HCEC 1CT (cell line): ENCODE measurements around the gene METTL1.

Experiments used
- DNase-seq: peaks from one replicate; pipeline ENCODE4 v3.0.0-alpha.2; 2017

Gene METTL1

DNA sequence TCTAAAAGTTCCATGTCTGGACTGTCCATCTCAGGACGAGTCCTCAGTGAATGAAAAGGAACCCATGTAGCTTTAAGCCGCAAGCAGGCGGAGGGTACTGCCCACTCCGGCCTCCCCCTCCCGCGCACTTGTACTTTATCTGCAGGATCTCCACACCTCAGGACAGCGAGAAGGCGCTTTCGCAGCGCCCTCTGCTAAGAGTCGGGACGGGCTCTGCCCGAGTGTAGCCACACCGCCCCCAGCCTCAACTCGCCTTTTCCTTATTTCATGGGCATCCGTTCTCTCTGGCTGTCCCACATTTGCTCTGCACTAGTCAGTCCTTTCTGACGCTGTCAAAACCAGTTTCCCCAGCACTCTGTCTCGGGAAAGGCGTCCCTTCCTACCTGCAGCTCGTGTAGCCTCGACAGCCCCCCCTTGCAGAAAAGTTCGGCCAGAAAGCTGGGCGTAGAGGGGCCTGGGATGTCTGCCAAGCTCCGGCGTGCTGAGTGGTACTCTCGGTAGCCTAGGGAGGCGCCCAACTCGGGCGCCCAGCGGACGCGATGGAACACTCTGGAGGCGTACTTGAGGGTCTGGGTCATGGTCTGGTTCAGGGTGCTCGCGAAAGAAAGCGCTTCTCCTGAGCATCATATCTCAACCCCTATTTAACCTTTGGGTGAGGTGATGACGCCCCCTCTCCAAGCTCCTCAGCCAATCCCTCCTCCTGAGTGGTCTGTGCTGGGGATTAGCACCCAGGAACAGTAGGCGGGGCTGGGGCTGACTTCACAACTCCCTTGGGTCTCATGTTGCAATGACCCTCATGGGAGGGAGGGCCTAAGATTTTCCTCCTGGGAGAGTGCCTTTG is 5.2 kb downstream of the METTL1 start, which contains the start of gene CYP27B1:
TSS of gene CYP27B1 (minus strand) at position 615 of the 841 bp plus-strand sequence. CDS start at position 578, 37 bp downstream.
- DNase-seq = no peak

- no peak for DNase-seq
Measured at GRCh38 chr12:57765698-57766463, 6.0 kb downstream of the METTL1 start.

GRCh38 chr12:57765003-57765697 is 6.8 kb downstream of the METTL1 start:
- DNase-seq = peak; percentile 28

DNA sequence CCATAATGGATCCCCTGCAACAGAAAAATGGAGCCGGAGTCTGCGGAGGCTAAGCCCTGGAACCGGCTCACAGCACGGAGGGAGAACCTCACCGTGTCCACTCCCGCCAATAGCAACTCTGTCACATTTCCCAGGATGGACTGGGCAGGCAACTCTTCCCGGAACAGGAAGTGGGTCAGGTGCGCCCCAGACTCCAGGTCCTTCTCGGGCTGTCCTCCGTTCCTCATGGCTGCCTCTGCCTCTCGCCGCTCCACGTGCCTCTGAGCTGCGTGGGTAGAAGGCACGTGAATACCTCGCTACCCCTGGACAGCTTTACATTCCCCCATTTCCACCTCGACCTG is 7.3 kb downstream of the METTL1 start:
- DNase-seq = no peak

GRCh38 chr12:57763881-57764661 is 7.8 kb downstream of the METTL1 start:
- no peak for DNase-seq

DNA sequence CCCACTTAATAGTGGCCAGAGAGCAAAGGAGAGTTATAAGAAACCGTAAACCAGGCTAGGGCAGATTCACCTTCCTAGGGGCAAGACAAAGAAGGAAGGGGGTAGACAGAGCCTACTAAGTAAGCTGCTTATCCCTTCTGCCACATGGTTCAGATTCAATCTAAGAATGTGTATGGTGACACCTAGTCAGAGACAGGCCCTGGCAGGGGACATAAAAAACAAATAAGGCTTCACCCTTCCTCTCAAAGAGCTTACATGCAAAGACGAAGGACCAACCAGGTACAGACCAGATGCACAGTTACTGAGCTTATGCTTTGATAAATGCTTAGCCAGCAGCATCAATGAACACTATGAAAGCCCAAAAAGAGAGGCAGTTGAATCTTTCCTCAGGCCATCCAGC is 9.4 kb downstream of the METTL1 start:
- peak; percentile 0 for DNase-seq

DNA sequence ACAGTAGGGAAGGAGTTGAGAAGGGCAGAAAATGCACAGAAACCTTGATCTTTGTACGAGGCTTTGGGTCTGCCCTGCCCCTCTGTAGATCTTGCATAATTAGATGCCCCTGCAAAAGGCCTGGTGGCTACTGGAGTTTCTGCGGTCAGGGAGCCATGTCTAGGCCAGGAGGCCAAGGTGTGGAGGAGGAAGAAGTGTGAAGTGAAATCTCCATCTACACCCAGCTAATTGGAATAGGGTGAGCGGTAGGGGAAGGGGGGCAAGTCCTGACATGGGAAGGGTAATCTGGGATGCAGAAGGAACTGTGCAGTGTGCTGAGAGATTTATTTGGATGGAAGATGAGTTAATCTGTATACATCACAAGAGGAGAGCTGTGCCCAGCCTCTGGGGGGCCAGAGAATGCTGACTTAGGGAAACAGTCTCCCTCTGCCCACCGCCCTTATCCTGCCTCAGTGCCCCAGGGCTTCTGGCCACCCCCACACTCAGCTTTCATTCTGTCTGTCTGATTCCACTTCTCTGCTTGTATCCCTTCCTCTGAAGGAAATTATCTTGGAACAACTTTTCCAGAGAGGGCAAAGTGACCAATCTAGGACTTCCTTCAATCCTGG is 10.4 kb downstream of the METTL1 start:
- no peak for DNase-seq

DNA sequence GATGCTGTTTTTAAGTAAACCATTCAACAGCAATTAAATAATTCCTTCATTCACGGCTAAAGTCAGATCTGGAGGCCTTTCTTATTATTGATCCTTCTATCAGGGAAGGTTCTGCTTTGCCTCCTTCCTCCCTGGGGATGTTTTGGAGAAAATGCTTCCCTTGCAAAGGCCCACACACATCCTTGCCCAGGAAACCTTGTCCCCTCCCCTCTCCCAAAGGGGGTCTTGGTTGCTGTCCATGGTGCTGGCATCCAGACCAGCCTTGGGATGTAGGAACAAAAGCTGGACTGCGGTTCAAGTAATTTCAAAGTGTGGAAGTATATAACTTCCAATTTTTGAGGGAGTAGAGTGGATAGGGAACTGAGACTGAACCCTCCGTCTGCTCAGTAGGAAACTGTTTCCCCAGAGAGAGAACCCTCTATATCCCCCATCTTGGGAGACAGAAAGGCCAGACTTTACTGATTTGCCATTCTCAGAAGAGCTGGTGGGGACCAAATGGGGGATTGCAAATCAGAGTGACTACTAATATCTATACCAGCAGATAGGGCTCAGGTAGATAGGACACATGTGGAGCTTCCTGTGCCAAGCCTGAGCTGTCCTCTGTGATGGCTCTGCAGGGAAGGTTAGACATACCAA is 11.4 kb downstream of the METTL1 start:
- peak; percentile 0 for DNase-seq

DNA sequence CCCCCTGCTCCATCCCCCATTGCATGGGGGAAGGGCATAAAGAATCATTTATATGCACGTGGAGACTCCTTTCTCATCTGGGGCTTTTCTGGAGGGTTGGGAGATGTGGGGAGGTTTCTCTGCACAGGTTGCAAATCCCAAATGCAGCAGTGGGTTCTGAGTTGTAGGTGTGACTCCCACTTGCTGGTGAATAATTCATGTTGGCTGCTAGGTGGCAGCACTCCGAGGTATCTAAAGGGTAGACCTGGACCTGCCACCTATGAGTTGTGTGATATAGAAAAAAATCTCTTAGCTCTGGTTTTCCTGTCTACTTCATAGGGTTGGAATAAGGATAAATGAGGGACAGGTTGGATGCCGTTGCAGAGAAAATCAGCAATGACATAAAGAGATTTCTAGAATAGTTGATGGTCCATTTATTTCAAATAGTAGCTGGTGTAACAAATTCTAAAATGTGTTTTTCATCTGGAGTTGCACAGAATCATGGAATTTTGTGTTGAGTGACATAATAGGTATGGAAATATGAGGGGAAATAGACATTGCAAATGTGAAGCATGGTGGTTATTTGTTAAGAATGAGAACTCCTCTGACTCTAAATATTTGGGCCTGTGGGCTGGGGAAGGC is 12.4 kb downstream of the METTL1 start:
- peak; percentile 0 for DNase-seq

GRCh38 chr12:57758552-57759359 is 13.1 kb downstream of the METTL1 start:
- peak; percentile 0 for DNase-seq

- DNase-seq = no peak
Measured at GRCh38 chr12:57757771-57758170, 14.1 kb downstream of the METTL1 start.

- DNase-seq = peak; percentile 0
Measured at GRCh38 chr12:57756406-57757341, 15.2 kb downstream of the METTL1 start.

- peak; percentile 0 for DNase-seq
Measured at GRCh38 chr12:57755454-57756372, 16.2 kb downstream of the METTL1 start.

- DNase-seq = peak; percentile 0
Measured at GRCh38 chr12:57755194-57755453, 16.8 kb downstream of the METTL1 start.

DNA sequence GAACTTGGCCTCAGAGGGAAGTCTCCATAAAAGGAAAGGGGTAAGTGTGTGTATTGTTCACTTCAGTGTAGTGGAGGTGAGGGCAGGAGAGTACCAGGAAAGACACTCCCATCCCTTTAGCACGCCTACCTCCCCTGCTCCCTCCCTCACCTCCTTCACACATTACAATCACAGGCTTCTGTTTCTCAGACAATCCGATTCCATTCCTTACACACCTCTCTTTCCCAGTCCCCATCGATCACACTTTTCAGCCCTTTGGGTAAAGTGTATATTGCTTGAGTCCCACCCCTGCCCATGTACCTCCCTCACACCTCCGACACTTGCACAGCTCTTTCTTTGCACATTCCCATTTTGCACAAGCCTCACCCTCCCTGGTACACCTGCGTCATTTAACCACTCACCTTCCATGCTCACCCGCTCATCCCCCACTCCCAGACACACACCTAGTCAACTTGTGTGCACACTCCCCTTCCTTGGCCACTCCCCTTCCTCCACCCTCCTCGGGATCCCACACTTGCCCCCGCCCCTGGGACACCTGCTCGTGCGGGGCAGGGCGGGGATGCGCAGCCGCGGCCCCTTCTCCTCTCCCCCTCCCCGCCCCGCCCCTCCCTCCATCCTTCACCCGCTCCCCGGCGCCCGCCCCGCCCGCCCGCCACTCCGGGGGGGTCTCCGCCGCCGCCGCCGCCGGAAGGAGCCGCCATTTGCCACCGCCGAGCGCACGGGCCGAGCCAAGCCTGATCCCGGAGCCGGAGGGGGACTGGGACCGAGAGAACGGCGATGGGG is 17.3 kb downstream of the METTL1 start, which contains the start of gene MARCHF9:
TSS of gene MARCHF9 (plus strand) at position 693 of the 783 bp plus-strand sequence. CDS start 426 bp downstream, outside the sequence.
- no peak for DNase-seq

- no peak for DNase-seq
Measured at GRCh38 chr12:57753756-57754337, 18.1 kb downstream of the METTL1 start.

DNA sequence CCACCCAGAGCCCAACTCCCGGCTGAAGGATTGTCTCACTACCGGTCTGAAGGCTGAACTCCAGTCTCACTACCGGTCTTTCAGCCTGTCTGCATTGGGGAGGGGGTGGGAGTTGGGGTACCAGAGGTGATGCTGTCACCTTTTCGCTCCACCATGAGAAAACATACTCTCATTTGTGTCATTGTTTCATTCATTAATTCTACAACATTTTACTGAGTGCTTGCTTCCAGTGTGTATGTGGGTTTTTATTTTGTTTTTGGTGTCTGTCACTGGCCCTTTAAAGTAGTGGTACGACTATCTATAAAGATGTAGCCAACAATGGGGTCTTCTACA is 19.3 kb downstream of the METTL1 start:
- DNase-seq = no peak
